Spleen (tissue), 11 donors: ENCODE measurements around the gene RPN1. TPM values are rescaled to one million over a fixed set of nuclear protein-coding genes. Genes with fewer than 3 reads are reported as not detected.

Experiments
- DNase-seq: peaks from one replicate; pipeline ENCODE4 v3.0.0-alpha.2; 2020
- H3K27ac ChIP-seq, 8 donors: fragments of 200-600 bp; sonication (generic) in 7 of 8; 1 replicate in 4 of 8; 2 replicates in 4 of 8; pipeline versions ENCODE4 v1.5.0 to v1.8.0; 2016 to 2021; ENCODE audit warnings: inconsistent platforms in 4 of 8, mild to moderate bottlenecking in 4 of 8, moderate library complexity in 1 of 8
- H3K27me3 ChIP-seq, 7 donors: fragments of 200-600 bp; sonication (generic) in 6 of 7; replicated peaks in 1 of 7; 1 replicate in 4 of 7; 2 replicates in 3 of 7; pipeline versions ENCODE4 v1.5.0 to v1.8.0; 2016 to 2021; ENCODE audit warnings: inconsistent platforms in 3 of 7, mild to moderate bottlenecking in 1 of 7
- H3K36me3 ChIP-seq, 6 donors: fragments of 200-600 bp; sonication (generic) in 5 of 6; 1 replicate in 4 of 6; 2 replicates in 2 of 6; pipeline versions ENCODE4 v1.5.0 to v1.8.0; 2016 to 2021; ENCODE audit warnings: inconsistent platforms in 2 of 6
- H3K4me1 ChIP-seq, 6 donors: fragments of 200-600 bp; sonication (generic) in 5 of 6; 1 replicate in 3 of 6; 2 replicates in 3 of 6; pipeline versions ENCODE4 v1.5.0 to v1.8.0; 2016 to 2021; ENCODE audit warnings: inconsistent platforms in 3 of 6
- H3K4me3 ChIP-seq, 8 donors: fragments of 200-600 bp; sonication (generic) in 7 of 8; 1 replicate in 4 of 8; 2 replicates in 4 of 8; pipeline versions ENCODE4 v1.5.0 to v1.8.0; 2016 to 2021; ENCODE audit warnings: inconsistent platforms in 4 of 8, mild to moderate bottlenecking in 4 of 8, moderate library complexity in 2 of 8
- H3K9me3 ChIP-seq, 8 donors: fragments of 200-600 bp; sonication (generic) in 7 of 8; 1 replicate in 4 of 8; 2 replicates in 4 of 8; pipeline versions ENCODE4 v1.5.0 to v1.8.0; 2016 to 2021; ENCODE audit warnings: inconsistent platforms in 4 of 8
- CTCF ChIP-seq, 11 experiments: fragments of 200-600 bp in 7 of 11; fragments of 450-650 bp in 4 of 11; sonication (generic) in 4 of 11; IDR thresholded peaks in 8 of 11; conservative IDR thresholded peaks in 3 of 11; 1 replicate in 7 of 11; 2 replicates in 4 of 11; pipeline versions ENCODE4 v1.4.0 to v1.8.0; 2016 to 2021; ENCODE audit warnings: antibody characterized with exemption in 11 of 11, inconsistent platforms in 4 of 11, mild to moderate bottlenecking in 1 of 11
- POLR2A ChIP-seq, 3 donors: fragments of 450-650 bp; IDR thresholded peaks; one replicate each; pipeline ENCODE4 v1.5.1; 2017; ENCODE audit warnings: antibody characterized with exemption in 3 of 3, mild to moderate bottlenecking in 1 of 3
- POLR2AphosphoS5 ChIP-seq, 3 donors: sonication (generic); formaldehyde crosslinking; IDR thresholded peaks; one replicate each; pipeline ENCODE4 v1.5.1; 2017; ENCODE audit warnings: antibody characterized with exemption in 3 of 3
- WGBS, 5 donors: extraction: QIAGEN DNeasy Blood & Tissue Kit in 3 of 5; methylation state at CpG; one replicate each; pipeline versions ENCODE4 v1.1.5 to v1.1.7; 2013 to 2018; 5-methylcytosine and 5-hydroxymethylcytosine counted together
- intact Hi-C: fragments of 100-400 bp; cut with DNase I; formaldehyde crosslinking; loops from one replicate; pipeline ENCODE4 v1.15.0; 2023; ENCODE audit warnings: low total_unique reads
- polyA plus RNA-seq, 3 donors: library from polyadenylated mRNA; stranded (reverse); fragments of 200-250 nt; gene quantifications; one replicate each; pipeline ENCODE4 v1.2.1, GENCODE V29; 2013
- total RNA-seq, 7 donors: library from RNA; depleted of rRNA in 3 of 7; stranded (reverse); fragments of >200 nt in 3 of 7; fragmentation: NEBNext Ultra II Directional in 4 of 7; extraction: Animal tissue kit (Norgen Biotek cat#: 25700) in 4 of 7; gene quantifications; one replicate each; pipeline versions ENCODE4 v1.1.0 to v1.2.1, GENCODE V29; 2016 to 2021
- donor health status: healthy with polysubstance abuse.
- donor health status: DM: no; HTN: no; CAD: no; lungs with moderate emphysema.
- donor health status: DM: no; HTN: no; CAD: no.
- donor health status: Bipolar disorder and iron deficiency.
- donor health status: healthy.
- donor health status: DM: no; HTN: no; CAD: no.
- donor health status: DM: yes; HTN: yes; CAD: no.

The RPN1 gene
- total and polyA plus RNA-seq, 10 donors = 44.9 to 263 (median 146) TPM

- TF ChIP-seq CTCF (IDR thresholded peaks at IDR 0.05 in 8 of 11, conservative IDR thresholded peaks at IDR 0.05 in 3 of 11) = no peak
- no peak for TF ChIP-seq POLR2AphosphoS5 (IDR thresholded peaks at IDR 0.05)
- no peak for TF ChIP-seq POLR2A (IDR thresholded peaks at IDR 0.05)
- DNase-seq = no peak
- H3K9me3 ChIP-seq = no peaks in the 10 kb centered on the region
- WGBS, 5 donors = 49 to 79% (median 67%) methylated on average over 15 to 20 of the region's 20 CpGs
- no peak overlapping the region for H3K4me3 ChIP-seq
- peaks cover 0 to 9% (median 0%) of the 10 kb centered on the region in 7 donors for H3K27me3 ChIP-seq
- intact Hi-C loops = loop anchor here (10.0 kb wide), 1 partner anchor 499 kb away; no protein-coding TSS in a partner anchor
- H3K27ac ChIP-seq = peak overlapping the region in 3 of 8 donors; percentile 36 to 64 (median 47)
- no peaks in the 10 kb centered on the region for H3K36me3 ChIP-seq
- H3K4me1 ChIP-seq = peaks cover 0 to 48% (median 19%) of the 10 kb centered on the region in 6 donors
These were observed 46.5 kb downstream of the RPN1 start for GRCh38 chr3:128603811-128604775.

DNA sequence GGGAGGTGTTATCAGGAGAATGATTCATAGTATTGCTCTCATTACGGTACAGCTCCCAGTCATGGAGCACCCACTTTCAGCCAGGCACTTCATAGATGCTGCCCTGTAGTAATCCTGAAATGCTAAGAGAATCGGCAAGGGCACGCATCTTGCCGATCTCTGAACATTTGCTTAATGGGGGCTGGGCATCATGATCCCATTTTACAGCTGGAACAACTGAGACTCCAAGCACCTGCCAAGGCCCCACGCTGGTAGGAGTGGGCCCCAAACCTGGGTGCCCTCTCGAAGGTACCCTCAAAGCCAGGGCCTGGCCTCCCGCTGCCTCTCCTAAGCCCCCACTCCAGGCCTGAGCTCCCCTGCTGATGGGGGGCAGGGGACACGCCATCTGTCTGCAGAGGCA is 47.3 kb downstream of the RPN1 start:
- peak overlapping the region in 2 of 8 donors; percentile 47 to 64 for H3K27ac ChIP-seq
- WGBS, 5 donors = 62 to 87% (median 81%) methylated on average over 6 to 8 of the region's 8 CpGs
- H3K36me3 ChIP-seq = no peaks in the 10 kb centered on the region
- H3K27me3 ChIP-seq = peaks cover 0 to 9% (median 0%) of the 10 kb centered on the region in 7 donors
- peaks cover 0 to 47% (median 16%) of the 10 kb centered on the region in 6 donors for H3K4me1 ChIP-seq
- intact Hi-C loops = loop anchor here (10.0 kb wide), 1 partner anchor 499 kb away; no protein-coding TSS in a partner anchor
- no peak for TF ChIP-seq POLR2A (IDR thresholded peaks at IDR 0.05)
- TF ChIP-seq POLR2AphosphoS5 (IDR thresholded peaks at IDR 0.05) = no peak
- no peak for TF ChIP-seq CTCF (IDR thresholded peaks at IDR 0.05 in 8 of 11, conservative IDR thresholded peaks at IDR 0.05 in 3 of 11)
- H3K4me3 ChIP-seq = no peak overlapping the region
- no peak for DNase-seq
- H3K9me3 ChIP-seq = no peaks in the 10 kb centered on the region

DNA sequence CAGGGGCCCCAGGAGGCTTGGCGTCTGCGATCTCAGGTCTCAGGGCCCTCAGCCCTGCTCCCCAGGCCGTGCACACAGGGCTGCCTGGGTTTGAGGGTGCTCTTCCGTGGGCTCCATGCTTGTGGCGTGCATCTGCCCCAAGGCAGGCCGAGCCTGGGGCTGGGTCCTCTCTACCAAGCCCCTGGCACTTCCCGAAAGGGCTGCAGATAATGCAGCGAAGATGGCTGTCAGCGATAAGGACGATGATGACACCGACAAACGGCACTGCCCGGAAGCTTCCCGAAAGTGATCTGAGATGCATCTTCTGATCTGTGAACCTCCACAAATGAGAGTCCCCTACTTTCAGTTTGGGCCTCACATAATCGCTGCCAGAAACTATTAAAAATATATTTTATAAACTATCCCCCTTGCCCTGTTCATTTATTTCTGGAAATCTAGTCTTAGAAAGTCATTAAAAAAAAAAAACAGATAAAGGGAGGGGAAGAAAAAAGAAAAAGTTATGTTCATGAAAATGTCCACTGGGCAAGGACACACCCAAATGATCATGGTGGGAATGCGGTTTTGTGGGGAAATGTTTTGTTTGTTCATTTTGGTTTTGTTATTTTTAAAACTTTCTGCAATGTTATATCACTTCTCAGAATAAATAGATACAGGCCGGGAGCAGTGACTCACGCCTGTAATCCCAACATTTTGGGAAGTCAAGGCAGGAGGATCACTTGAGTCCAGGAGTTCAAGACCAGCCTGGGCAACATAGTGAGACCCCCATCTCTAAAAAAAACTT is 51.5 kb downstream of the RPN1 start:
- DNase-seq = no peak
- Histone ChIP-seq H3K27me3 (no peaks in the 10 kb centered on the region), H3K27ac (peak overlapping the region in 1 of 8 donors; percentile 30), H3K9me3 (no peaks in the 10 kb centered on the region), H3K4me3 (no peak overlapping the region), H3K36me3 (no peaks in the 10 kb centered on the region), H3K4me1 (peaks cover 0 to 32% (median 6%) of the 10 kb centered on the region in 6 donors)
- 72 to 89% (median 76%) methylated on average over 12 to 18 of the region's 18 CpGs for WGBS, 5 donors
- intact Hi-C loops = no loop called here
- no peak for TF ChIP-seq CTCF (IDR thresholded peaks at IDR 0.05 in 8 of 11, conservative IDR thresholded peaks at IDR 0.05 in 3 of 11)
- no peak for TF ChIP-seq POLR2A (IDR thresholded peaks at IDR 0.05)
- TF ChIP-seq POLR2AphosphoS5 (IDR thresholded peaks at IDR 0.05) = no peak
